HFFc6 (cell line): ENCODE results near the gene MKI67. TPM values are rescaled to one million over a fixed set of nuclear protein-coding genes. Genes with fewer than 3 reads are reported as not detected.

Source experiments
- DNase-seq: peaks from one replicate; pipeline ENCODE4 v3.0.0-alpha.2; 2018
- H3K27ac Mint-ChIP-seq: 2 replicates; pipeline ENCODE4 v1.8.0; 2020; ENCODE audit warnings: mild to moderate bottlenecking, mixed read lengths
- H3K27me3 Mint-ChIP-seq: 2 replicates; pipeline ENCODE4 v1.8.0; 2021; ENCODE audit warnings: mild to moderate bottlenecking, moderate library complexity, mixed read lengths; ENCODE audit not compliant: insufficient read depth
- H3K36me3 Mint-ChIP-seq: 2 replicates; pipeline ENCODE4 v1.8.0; 2021; ENCODE audit warnings: low read depth, mixed read lengths
- H3K4me1 Mint-ChIP-seq: 2 replicates; pipeline ENCODE4 v1.8.0; 2020; ENCODE audit warnings: low read depth, mixed read lengths
- H3K4me3 Mint-ChIP-seq: 2 replicates; pipeline ENCODE4 v1.8.0; 2020; ENCODE audit warnings: mild to moderate bottlenecking, moderate library complexity, mixed read lengths
- H3K9me3 Mint-ChIP-seq: 2 replicates; pipeline ENCODE4 v1.8.0; 2020; ENCODE audit warnings: mild to moderate bottlenecking, mixed read lengths
- CTCF ChIP-seq: fragments of 200-600 bp; sonication (generic); IDR thresholded peaks from 2 replicates; pipeline ENCODE4 v1.5.0; 2021; ENCODE audit warnings: antibody characterized with exemption, mild to moderate bottlenecking
- total RNA-seq, 6 experiments: library from RNA; stranded (reverse); fragmentation: NEBNext Ultra II Directional; extraction: Animal tissue kit (Norgen Biotek cat#: 25700); gene quantifications; 2 replicates in 1 of 6; 3 replicates in 5 of 6; pipeline ENCODE4 v1.2.3, GENCODE V29; 2021

MKI67 gene
- total RNA-seq, 6 experiments from 2014 or later: 38.2 to 77.0 (median 70.0) TPM

DNA sequence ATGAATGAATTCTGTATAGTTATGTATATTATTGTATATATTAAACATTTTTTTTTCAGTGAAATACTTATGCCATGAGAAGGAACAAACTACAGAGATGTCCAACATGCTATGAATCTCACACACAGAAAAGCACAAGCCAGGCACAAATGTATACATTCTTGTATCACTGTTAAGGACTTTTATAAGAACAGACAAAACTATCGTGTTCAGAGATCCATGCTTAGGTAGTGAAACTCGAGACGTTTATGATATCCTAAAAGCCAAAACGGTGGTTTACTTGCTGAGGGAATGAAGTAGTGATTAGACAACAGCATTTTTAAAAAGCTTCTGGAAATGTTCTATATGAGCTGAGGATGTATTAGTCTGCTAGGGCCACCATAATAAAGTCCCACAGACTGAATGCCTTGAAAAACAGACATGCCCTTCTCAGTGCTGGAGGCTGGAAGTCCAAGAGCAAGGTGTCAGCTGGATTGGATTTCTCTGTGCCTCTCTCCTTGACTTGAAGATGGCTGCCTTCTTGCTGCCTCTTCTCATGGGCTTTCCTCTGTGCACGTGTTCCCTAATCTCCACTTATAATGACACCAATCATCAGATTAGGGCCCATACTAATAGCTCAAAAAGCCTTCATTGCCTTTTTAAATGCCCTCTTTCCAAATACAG lies 4.3 kb downstream of the MKI67 start:
- DNase-seq: no peak
- peaks cover 6% of the 10 kb centered on the region for H3K27me3 Mint-ChIP-seq
- peak overlapping the region; percentile 61 for H3K27ac Mint-ChIP-seq
- no peaks in the 10 kb centered on the region for H3K9me3 Mint-ChIP-seq
- H3K36me3 Mint-ChIP-seq: peaks cover 38% of the 10 kb centered on the region
- no peak overlapping the region; the same call in 1 of the 2 replicates for H3K4me3 Mint-ChIP-seq
- no peak for TF ChIP-seq CTCF
- peaks cover 52% of the 10 kb centered on the region for H3K4me1 Mint-ChIP-seq

DNA sequence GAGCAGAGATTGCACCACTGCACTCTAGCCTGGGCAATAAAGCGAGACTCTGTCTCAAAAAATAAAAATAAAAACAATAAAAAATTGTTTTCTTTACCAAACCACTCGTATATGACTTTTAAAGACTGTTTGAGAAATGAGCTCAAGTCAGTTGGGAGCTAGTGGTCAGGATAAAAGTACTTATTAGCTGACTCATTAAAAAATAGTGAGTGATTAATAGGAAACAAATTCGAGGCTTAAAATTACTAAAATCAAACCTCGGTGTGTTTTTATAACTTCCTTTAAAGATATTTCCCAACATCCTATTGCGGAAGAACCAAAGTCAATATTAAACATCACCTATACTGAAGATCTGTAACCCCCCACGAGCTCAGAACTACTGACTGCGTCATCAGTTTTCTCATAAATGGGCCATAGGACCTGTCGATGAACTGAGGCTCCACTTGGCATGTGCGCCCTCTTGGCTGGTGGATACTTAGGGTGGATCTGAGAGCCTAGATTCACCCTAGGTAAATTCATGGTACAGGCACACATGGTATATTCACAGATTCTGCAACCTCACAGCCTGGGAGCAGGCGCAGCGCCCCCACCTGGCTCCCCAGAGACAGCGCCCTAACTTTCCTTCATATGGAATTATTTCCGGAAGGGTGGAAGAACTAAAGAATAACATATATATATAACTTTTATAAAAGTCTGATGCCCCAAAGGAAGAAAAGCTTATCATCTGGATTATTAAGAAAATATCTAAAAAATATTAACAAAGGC lies 9.2 kb downstream of the MKI67 start:
- Mint-ChIP-seq H3K4me1 (peaks cover 32% of the 10 kb centered on the region), H3K4me3 (no peak overlapping the region), H3K36me3 (peaks cover 52% of the 10 kb centered on the region), H3K9me3 (no peaks in the 10 kb centered on the region), H3K27ac (no peak overlapping the region; the same call in 1 of the 2 replicates), H3K27me3 (no peaks in the 10 kb centered on the region; the same call in 1 of the 2 replicates)
- peak; percentile 22 for DNase-seq
- TF ChIP-seq CTCF: peak; percentile 65

DNA sequence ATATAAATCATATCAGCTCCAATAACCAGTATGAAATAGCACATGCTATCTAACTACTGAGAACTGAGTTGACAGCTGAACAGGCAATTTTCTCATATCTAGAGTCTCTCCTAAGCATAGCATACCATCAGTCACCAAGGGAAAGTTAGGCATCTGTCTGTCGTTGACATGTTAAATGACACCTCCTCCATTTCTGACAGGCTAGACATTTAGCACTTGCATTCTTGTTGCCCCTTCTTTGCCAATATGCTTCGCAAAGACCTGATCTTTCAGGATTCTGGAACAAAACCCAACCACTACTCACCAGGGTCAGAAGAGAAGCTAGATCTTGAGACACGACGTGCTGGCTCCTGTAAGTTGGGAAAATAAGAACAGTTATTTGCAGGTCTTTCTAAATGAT lies 10.0 kb downstream of the MKI67 start:
- DNase-seq: no peak
- H3K36me3 Mint-ChIP-seq: peaks cover 56% of the 10 kb centered on the region
- TF ChIP-seq CTCF: no peak
- H3K9me3 Mint-ChIP-seq: no peaks in the 10 kb centered on the region
- H3K27me3 Mint-ChIP-seq: no peaks in the 10 kb centered on the region; the same call in 1 of the 2 replicates
- peaks cover 29% of the 10 kb centered on the region for H3K4me1 Mint-ChIP-seq
- H3K4me3 Mint-ChIP-seq: no peak overlapping the region
- H3K27ac Mint-ChIP-seq: no peak overlapping the region; the same call in 1 of the 2 replicates

DNA sequence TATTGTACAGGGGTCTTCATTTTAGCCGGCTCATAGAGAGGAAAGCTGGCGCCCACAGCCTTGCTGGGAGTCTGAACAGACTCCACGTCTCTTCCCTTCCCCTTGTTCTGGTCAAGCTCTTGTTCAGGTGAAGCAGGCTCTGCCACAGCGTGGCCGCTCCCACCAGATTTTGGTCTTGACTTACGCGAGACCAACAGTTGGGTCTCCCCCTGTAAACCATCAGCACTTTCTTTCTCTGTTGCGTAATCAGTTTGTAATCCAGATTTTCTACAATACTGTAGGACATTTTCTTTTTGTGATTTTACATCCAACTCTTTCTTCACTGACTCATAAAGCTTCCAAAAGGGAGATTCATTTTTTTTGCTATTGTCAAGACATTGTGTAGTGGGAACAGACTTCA lies 10.9 kb downstream of the MKI67 start:
- H3K4me1 Mint-ChIP-seq: peaks cover 20% of the 10 kb centered on the region
- DNase-seq: no peak

DNA sequence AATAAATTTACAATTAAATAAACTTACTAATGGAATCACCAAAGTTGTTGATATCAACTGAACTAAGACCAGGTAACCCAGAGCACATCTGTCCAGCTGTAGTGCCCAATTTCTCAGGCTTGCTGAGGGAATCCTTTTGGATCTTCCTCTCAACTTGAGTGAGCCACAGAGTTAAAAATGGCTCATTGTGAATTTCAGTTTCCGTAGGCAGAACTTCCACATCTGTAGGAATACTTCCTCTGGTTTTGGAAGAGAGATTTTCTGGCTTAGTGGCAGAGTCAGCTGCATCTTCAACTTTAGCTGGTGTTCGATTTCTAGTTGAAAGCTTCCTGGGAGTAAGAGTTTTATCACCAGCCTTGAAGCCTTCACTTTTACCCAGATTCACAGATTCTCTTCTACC lies 11.3 kb downstream of the MKI67 start:
- no peak overlapping the region for H3K4me3 Mint-ChIP-seq
- H3K27me3 Mint-ChIP-seq: no peaks in the 10 kb centered on the region; the same call in 1 of the 2 replicates
- no peak for TF ChIP-seq CTCF
- peaks cover 60% of the 10 kb centered on the region for H3K36me3 Mint-ChIP-seq
- no peak for DNase-seq
- H3K4me1 Mint-ChIP-seq: peaks cover 20% of the 10 kb centered on the region
- no peaks in the 10 kb centered on the region for H3K9me3 Mint-ChIP-seq
- H3K27ac Mint-ChIP-seq: no peak overlapping the region

More for the DNA sequence above, 10.9 kb downstream of the MKI67 start:
- H3K36me3 Mint-ChIP-seq: peaks cover 55% of the 10 kb centered on the region
- TF ChIP-seq CTCF: no peak
- no peaks in the 10 kb centered on the region; the same call in 1 of the 2 replicates for H3K27me3 Mint-ChIP-seq
- H3K9me3 Mint-ChIP-seq: no peaks in the 10 kb centered on the region
- no peak overlapping the region for H3K4me3 Mint-ChIP-seq
- H3K27ac Mint-ChIP-seq: no peak overlapping the region
